ENCODE measurements around the gene LDLRAD3.
"Not testable (repeated sequence)": the region's sequence is repeated elsewhere in the genome, so short reads cannot be mapped to it uniquely, and the experiment has no call there.

LDLRAD3 gene

GRCh38 chr11:35990816-35991215, 47.0 kb downstream of the LDLRAD3 start:
- in situ Hi-C loops (cut with MboI; ENCODE audit: low sequenced_read_pairs): no loop called here

- in situ Hi-C loops (cut with MboI; ENCODE audit: low sequenced_read_pairs): no loop called here
Measured at GRCh38 chr11:35992548-35992947, 48.7 kb downstream of the LDLRAD3 start.

GRCh38 chr11:35994421-35994820, 50.6 kb downstream of the LDLRAD3 start:
- in situ Hi-C loops (cut with MboI; ENCODE audit: low sequenced_read_pairs): no loop called here

GRCh38 chr11:35995681-35996271, 51.9 kb downstream of the LDLRAD3 start:
- in situ Hi-C loops (cut with MboI; ENCODE audit: low sequenced_read_pairs): no loop called here

GRCh38 chr11:35997902-35998520, 54.1 kb downstream of the LDLRAD3 start:
- in situ Hi-C loops (cut with MboI; ENCODE audit: low sequenced_read_pairs): no loop called here

- in situ Hi-C loops (cut with MboI; ENCODE audit: low sequenced_read_pairs): no loop called here
Measured at GRCh38 chr11:35998634-35999033, 54.8 kb downstream of the LDLRAD3 start.

- in situ Hi-C loops (cut with MboI; ENCODE audit: low sequenced_read_pairs): no loop called here
Measured at GRCh38 chr11:36000616-36001190, 56.8 kb downstream of the LDLRAD3 start.

- in situ Hi-C loops (cut with MboI; ENCODE audit: low sequenced_read_pairs): no loop called here
Measured at GRCh38 chr11:36002196-36002595, 58.3 kb downstream of the LDLRAD3 start.

- in situ Hi-C loops (cut with MboI; ENCODE audit: low sequenced_read_pairs): no loop called here
Measured at GRCh38 chr11:36002796-36003195, 58.9 kb downstream of the LDLRAD3 start.

GRCh38 chr11:36006556-36006955, 62.7 kb downstream of the LDLRAD3 start:
- in situ Hi-C loops (cut with MboI; ENCODE audit: low sequenced_read_pairs): no loop called here

GRCh38 chr11:36007127-36007655, 63.3 kb downstream of the LDLRAD3 start:
- in situ Hi-C loops (cut with MboI; ENCODE audit: low sequenced_read_pairs): no loop called here

- in situ Hi-C loops (cut with MboI; ENCODE audit: low sequenced_read_pairs): no loop called here
Measured at GRCh38 chr11:36008584-36008983, 64.7 kb downstream of the LDLRAD3 start.

GRCh38 chr11:36009473-36009872, 65.6 kb downstream of the LDLRAD3 start:
- in situ Hi-C loops (cut with MboI; ENCODE audit: low sequenced_read_pairs): no loop called here

GRCh38 chr11:36010010-36010740, 66.3 kb downstream of the LDLRAD3 start:
- in situ Hi-C loops (cut with MboI; ENCODE audit: low sequenced_read_pairs): no loop called here

- in situ Hi-C loops (cut with MboI; ENCODE audit: low sequenced_read_pairs): no loop called here
Measured at GRCh38 chr11:36011574-36011973, 67.7 kb downstream of the LDLRAD3 start.

- in situ Hi-C loops (cut with MboI; ENCODE audit: low sequenced_read_pairs): no loop called here
Measured at GRCh38 chr11:36012455-36012854, 68.6 kb downstream of the LDLRAD3 start.

GRCh38 chr11:36012979-36013378, 69.1 kb downstream of the LDLRAD3 start:
- in situ Hi-C loops (cut with MboI; ENCODE audit: low sequenced_read_pairs): no loop called here

GRCh38 chr11:36013446-36013845, 69.6 kb downstream of the LDLRAD3 start:
- in situ Hi-C loops (cut with MboI; ENCODE audit: low sequenced_read_pairs): not testable (repeated sequence)

GRCh38 chr11:36013950-36014897, 70.4 kb downstream of the LDLRAD3 start:
- in situ Hi-C loops (cut with MboI; ENCODE audit: low sequenced_read_pairs): no loop called here

- in situ Hi-C loops (cut with MboI; ENCODE audit: low sequenced_read_pairs): no loop called here
Measured at GRCh38 chr11:36014898-36015665, 71.2 kb downstream of the LDLRAD3 start.
